ENCODE data around the gene HPS1.

Gene HPS1

GRCh38 chr10:98391065-98391464 lies 55.7 kb downstream of the HPS1 start:
- Histone ChIP-seq H3K4me1 (ENCODE audit: control insufficient read depth, low read length) (peaks cover 10% of the 10 kb centered on the region), H3K79me2 (ENCODE audit: control insufficient read depth, low read length) (no peaks in the 10 kb centered on the region), H4K20me1 (ENCODE audit: control insufficient read depth, insufficient read depth, low read depth, low read length) (no peaks in the 10 kb centered on the region; the same call in 1 of the 2 replicates), H3F3A (ENCODE audit: control insufficient read depth, insufficient read depth) (no peaks in the 10 kb centered on the region), H3K9me3 (ENCODE audit: control insufficient read depth, insufficient read depth, low read length) (no peaks in the 10 kb centered on the region), H3K4me3 (ENCODE audit: low read length) (no peak overlapping the region), H3K36me3 (ENCODE audit: control insufficient read depth, low read length) (no peaks in the 10 kb centered on the region), H3K27ac (ENCODE audit: low read depth, low read length) (no peak overlapping the region), H3K9me2 (replicated peaks; ENCODE audit: control insufficient read depth, low read length) (no peaks in the 10 kb centered on the region), H3K4me2 (ENCODE audit: low read length) (peak overlapping the region; percentile 25; the same call in 1 of the 2 replicates), H3K27me3 (ENCODE audit: control insufficient read depth, low read length) (peaks cover 18% of the 10 kb centered on the region)
- TF ChIP-seq, protein P1, sequence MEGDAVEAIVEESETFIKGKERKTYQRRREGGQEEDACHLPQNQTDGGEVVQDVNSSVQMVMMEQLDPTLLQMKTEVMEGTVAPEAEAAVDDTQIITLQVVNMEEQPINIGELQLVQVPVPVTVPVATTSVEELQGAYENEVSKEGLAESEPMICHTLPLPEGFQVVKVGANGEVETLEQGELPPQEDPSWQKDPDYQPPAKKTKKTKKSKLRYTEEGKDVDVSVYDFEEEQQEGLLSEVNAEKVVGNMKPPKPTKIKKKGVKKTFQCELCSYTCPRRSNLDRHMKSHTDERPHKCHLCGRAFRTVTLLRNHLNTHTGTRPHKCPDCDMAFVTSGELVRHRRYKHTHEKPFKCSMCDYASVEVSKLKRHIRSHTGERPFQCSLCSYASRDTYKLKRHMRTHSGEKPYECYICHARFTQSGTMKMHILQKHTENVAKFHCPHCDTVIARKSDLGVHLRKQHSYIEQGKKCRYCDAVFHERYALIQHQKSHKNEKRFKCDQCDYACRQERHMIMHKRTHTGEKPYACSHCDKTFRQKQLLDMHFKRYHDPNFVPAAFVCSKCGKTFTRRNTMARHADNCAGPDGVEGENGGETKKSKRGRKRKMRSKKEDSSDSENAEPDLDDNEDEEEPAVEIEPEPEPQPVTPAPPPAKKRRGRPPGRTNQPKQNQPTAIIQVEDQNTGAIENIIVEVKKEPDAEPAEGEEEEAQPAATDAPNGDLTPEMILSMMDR (IDR thresholded peaks at IDR 0.05; ENCODE audit: low read depth, low read length, poor library complexity, severe bottlenecking): no peak
- no peak for TF ChIP-seq EZH2phosphoT487 (IDR thresholded peaks at IDR 0.05; ENCODE audit: borderline replicate concordance, low read length)

GRCh38 chr10:98390406-98390805 lies 56.3 kb downstream of the HPS1 start:
- H3K9me2 ChIP-seq (replicated peaks; ENCODE audit: control insufficient read depth, low read length): no peaks in the 10 kb centered on the region
- no peaks in the 10 kb centered on the region for H3K79me2 ChIP-seq (ENCODE audit: control insufficient read depth, low read length)
- no peaks in the 10 kb centered on the region for H3F3A ChIP-seq (ENCODE audit: control insufficient read depth, insufficient read depth)
- peaks cover 10% of the 10 kb centered on the region for H3K4me1 ChIP-seq (ENCODE audit: control insufficient read depth, low read length)
- H3K9me3 ChIP-seq (ENCODE audit: control insufficient read depth, insufficient read depth, low read length): no peaks in the 10 kb centered on the region
- no peaks in the 10 kb centered on the region for H3K36me3 ChIP-seq (ENCODE audit: control insufficient read depth, low read length)
- H4K20me1 ChIP-seq (ENCODE audit: control insufficient read depth, insufficient read depth, low read depth, low read length): no peaks in the 10 kb centered on the region; the same call in 1 of the 2 replicates
- no peak overlapping the region for H3K4me3 ChIP-seq (ENCODE audit: low read length)
- TF ChIP-seq, protein P1 (IDR thresholded peaks at IDR 0.05; ENCODE audit: low read depth, low read length, poor library complexity, severe bottlenecking): no peak
- no peak for TF ChIP-seq EZH2phosphoT487 (IDR thresholded peaks at IDR 0.05; ENCODE audit: borderline replicate concordance, low read length)
- peaks cover 18% of the 10 kb centered on the region for H3K27me3 ChIP-seq (ENCODE audit: control insufficient read depth, low read length)
- H3K27ac ChIP-seq (ENCODE audit: low read depth, low read length): no peak overlapping the region
- H3K4me2 ChIP-seq (ENCODE audit: low read length): no peak overlapping the region

DNA sequence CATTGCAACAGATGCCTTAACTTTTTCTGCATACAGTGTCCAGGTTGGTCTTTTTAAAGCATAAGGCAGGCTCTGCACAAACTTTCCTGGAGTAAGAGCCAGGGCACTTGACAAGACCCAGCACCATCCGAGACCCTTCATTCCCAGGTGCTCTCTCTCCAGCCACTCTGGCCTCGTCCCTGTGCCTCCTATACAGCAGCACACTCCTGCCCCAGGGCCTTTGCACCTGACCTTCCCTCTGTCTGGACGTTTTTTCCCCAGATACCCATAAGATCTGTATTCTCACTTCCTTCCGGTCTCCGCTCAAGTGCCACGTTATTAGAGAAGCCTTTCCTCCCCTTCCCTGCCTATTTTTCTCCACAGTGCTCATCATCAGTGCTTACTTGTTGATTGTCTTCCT lies 57.3 kb downstream of the HPS1 start:
- no peak overlapping the region for H3K4me2 ChIP-seq (ENCODE audit: low read length)

More for the DNA sequence above, 57.3 kb downstream of the HPS1 start:
- Histone ChIP-seq H3K27me3 (ENCODE audit: control insufficient read depth, low read length) (peaks cover 18% of the 10 kb centered on the region), H3K9me3 (ENCODE audit: control insufficient read depth, insufficient read depth, low read length) (no peaks in the 10 kb centered on the region), H3K9me2 (replicated peaks; ENCODE audit: control insufficient read depth, low read length) (no peaks in the 10 kb centered on the region), H3K27ac (ENCODE audit: low read depth, low read length) (no peak overlapping the region), H4K20me1 (ENCODE audit: control insufficient read depth, insufficient read depth, low read depth, low read length) (no peaks in the 10 kb centered on the region; the same call in 1 of the 2 replicates), H3F3A (ENCODE audit: control insufficient read depth, insufficient read depth) (no peaks in the 10 kb centered on the region), H3K4me3 (ENCODE audit: low read length) (no peak overlapping the region), H3K79me2 (ENCODE audit: control insufficient read depth, low read length) (no peaks in the 10 kb centered on the region), H3K4me1 (ENCODE audit: control insufficient read depth, low read length) (peaks cover 10% of the 10 kb centered on the region), H3K36me3 (ENCODE audit: control insufficient read depth, low read length) (no peaks in the 10 kb centered on the region)
- TF ChIP-seq EZH2phosphoT487 (IDR thresholded peaks at IDR 0.05; ENCODE audit: borderline replicate concordance, low read length): no peak
- TF ChIP-seq, protein P1 (IDR thresholded peaks at IDR 0.05; ENCODE audit: low read depth, low read length, poor library complexity, severe bottlenecking): no peak

All from DOHH2 (cell line).